Omental fat pad (tissue), 4 donors: ENCODE results near the gene ZNF644. TPM values are rescaled to one million over a fixed set of nuclear protein-coding genes. Genes with fewer than 3 reads are reported as not detected.
A peak's percentile ranks its signal among the peaks of the same experiment; 100 is the strongest.
"Not testable (repeated sequence)": the region's sequence is repeated elsewhere in the genome, so short reads cannot be mapped to it uniquely, and the experiment has no call there.

Experiments
- ATAC-seq: fragments of 150-250 bp; one replicate; pipeline ENCODE4 v1.9.1; 2016; ENCODE audit warnings: mild to moderate bottlenecking, moderate library complexity; ENCODE audit not compliant: low FRiP score
- DNase-seq: peaks from one replicate; pipeline ENCODE4 v3.0.0-alpha.2; 2019; ENCODE audit warnings: low spot score
- CTCF ChIP-seq, 3 donors: fragments of 450-650 bp; IDR thresholded peaks; one replicate each; pipeline ENCODE4 v1.5.1; 2016 to 2017; ENCODE audit warnings: antibody characterized with exemption in 3 of 3, mild to moderate bottlenecking in 3 of 3, moderate library complexity in 2 of 3
- total RNA-seq, 4 donors: library from RNA; depleted of rRNA; stranded (reverse); fragments of >200 nt; gene quantifications; one replicate each; pipeline ENCODE4 v1.1.0, GENCODE V29; 2016

The ZNF644 gene
- total RNA-seq: 10 to 100 TPM; 37.9 to 67.0 (median 50.4) TPM

DNA sequence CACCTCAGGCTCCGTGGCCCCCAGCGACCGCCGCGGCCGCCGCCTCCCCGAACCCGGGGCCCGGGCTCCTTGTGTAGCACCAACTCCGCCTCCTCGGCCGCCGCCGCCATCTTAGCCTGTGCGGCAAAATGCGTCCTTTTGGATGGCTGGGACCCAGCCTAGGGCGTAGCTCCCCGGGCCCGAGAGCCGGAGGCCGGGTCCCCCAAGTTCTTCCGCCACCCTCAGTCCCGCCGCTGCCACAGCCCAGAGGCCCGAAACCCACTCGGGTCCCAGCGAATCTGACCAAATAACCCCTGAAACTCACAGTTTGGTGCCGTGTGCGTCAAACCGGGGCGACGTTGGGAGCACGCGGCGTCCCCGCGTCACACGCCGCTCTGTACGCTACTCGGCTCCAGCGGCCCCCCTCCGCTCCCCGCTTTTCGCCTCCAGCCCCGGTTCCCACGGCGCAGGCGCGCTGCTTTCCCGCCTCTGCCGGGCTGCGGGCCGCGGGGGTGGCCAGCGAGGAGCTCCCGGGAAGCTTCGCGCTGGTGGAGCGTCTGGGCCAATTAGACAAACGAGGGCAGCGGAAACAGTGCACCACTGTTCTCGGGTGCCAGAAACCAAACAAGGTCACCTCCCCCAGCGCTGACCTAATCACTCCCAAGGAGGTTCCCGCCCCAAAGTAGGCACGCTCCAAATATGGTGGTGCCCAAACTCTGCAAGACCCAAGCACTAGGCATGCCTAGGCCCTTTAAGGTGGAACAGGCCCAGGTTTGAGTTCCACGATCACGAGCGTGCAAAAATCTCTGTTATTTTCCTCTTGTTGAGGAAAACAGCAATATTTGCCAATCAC lies at the start of gene ZNF644:
ZNF644 (minus strand) TSS at position 350 of the 832 bp plus-strand sequence. CDS start 39,682 bp downstream, outside the sequence.
- ATAC-seq (peak; percentile 94), DNase-seq (peak; percentile 52)
- TF ChIP-seq CTCF (IDR thresholded peaks at IDR 0.05): no peak

- ATAC-seq: no peak
- no peak for TF ChIP-seq CTCF (IDR thresholded peaks at IDR 0.05)
- DNase-seq: no peak
These were observed 48.5 kb upstream of the ZNF644 start for GRCh38 chr1:91070298-91070697.

DNA sequence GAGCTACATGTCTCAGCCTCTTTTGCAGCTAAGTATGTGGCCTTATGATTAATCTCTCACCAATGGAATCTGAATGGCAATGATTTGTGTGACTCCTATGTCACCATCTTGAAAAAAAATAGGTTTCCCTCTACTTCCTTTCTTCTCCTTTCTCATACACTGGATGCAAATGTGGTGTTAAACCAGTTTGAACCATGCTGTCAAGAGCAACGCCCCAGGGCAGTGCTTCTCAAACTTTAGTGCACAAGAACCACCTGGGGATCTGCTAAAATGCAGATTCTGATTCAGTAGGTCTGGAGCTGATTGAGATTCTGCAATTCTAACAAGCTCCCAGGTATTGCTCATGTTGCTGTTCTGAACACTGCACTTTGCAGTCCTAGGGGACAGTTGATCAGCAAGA lies 44.7 kb upstream of the ZNF644 start:
- ATAC-seq (no peak), DNase-seq (no peak)
- TF ChIP-seq CTCF (IDR thresholded peaks at IDR 0.05): no peak

- no peak for TF ChIP-seq CTCF (IDR thresholded peaks at IDR 0.05)
- no peak for ATAC-seq
- DNase-seq: no peak
These were observed 43.5 kb upstream of the ZNF644 start for GRCh38 chr1:91065337-91065736.

GRCh38 chr1:91063403-91063802 lies 41.6 kb upstream of the ZNF644 start:
- DNase-seq, ATAC-seq: not testable (repeated sequence)

GRCh38 chr1:91059157-91059556 lies 37.3 kb upstream of the ZNF644 start:
- no peak for ATAC-seq
- TF ChIP-seq CTCF (IDR thresholded peaks at IDR 0.05): no peak
- no peak for DNase-seq

GRCh38 chr1:91057784-91058183 lies 35.9 kb upstream of the ZNF644 start:
- no peak for TF ChIP-seq CTCF (IDR thresholded peaks at IDR 0.05)
- no peak for ATAC-seq

More at GRCh38 chr1:91057784-91058183, 35.9 kb upstream of the ZNF644 start:
- DNase-seq: no peak
